Thoracic aorta (tissue), 2 donors: ENCODE results near the gene ST8SIA4. TPM values are rescaled to one million over a fixed set of nuclear protein-coding genes. Genes with fewer than 3 reads are reported as not detected.

Experiments used
- ATAC-seq: fragments of 150-250 bp; one replicate; pipeline ENCODE4 v1.8.0; 2017; ENCODE audit warnings: low read depth; ENCODE audit not compliant: insufficient number of reproducible peaks, low FRiP score
- DNase-seq: peaks from one replicate; pipeline ENCODE4 v3.0.0-alpha.2; 2020; ENCODE audit warnings: low spot score
- H3K27ac ChIP-seq, 2 donors: fragments of 200-600 bp; sonication (generic); 1 replicate in 1 of 2; 2 replicates in 1 of 2; pipeline ENCODE4 v1.5.1; 2016; ENCODE audit warnings: mild to moderate bottlenecking in 2 of 2, moderate library complexity in 2 of 2
- H3K27me3 ChIP-seq: fragments of 200-600 bp; sonication (generic); replicated peaks from 2 replicates; pipeline ENCODE4 v1.6.0; 2016; ENCODE audit warnings: mild to moderate bottlenecking; ENCODE audit not compliant: insufficient read depth
- H3K36me3 ChIP-seq: fragments of 200-600 bp; sonication (generic); one replicate; pipeline ENCODE4 v1.5.1; 2016
- H3K4me1 ChIP-seq, 2 donors: fragments of 200-600 bp; sonication (generic); 1 replicate in 1 of 2; 2 replicates in 1 of 2; pipeline versions ENCODE4 v1.5.1 to v1.6.0; 2016; ENCODE audit warnings: low read depth in 2 of 2, mild to moderate bottlenecking in 1 of 2; ENCODE audit not compliant: control insufficient read depth in 1 of 2
- H3K4me3 ChIP-seq: fragments of 200-600 bp; sonication (generic); 2 replicates; pipeline ENCODE4 v1.5.1; 2016; ENCODE audit warnings: mild to moderate bottlenecking
- H3K9me3 ChIP-seq: fragments of 200-600 bp; sonication (generic); 2 replicates; pipeline ENCODE4 v1.5.1; 2016
- CTCF ChIP-seq: fragments of 200-600 bp; sonication (generic); IDR thresholded peaks from one replicate; pipeline ENCODE4 v1.5.1; 2019; ENCODE audit warnings: antibody characterized with exemption
- total RNA-seq, 2 donors: library from RNA; depleted of rRNA; stranded (reverse); fragments of >200 nt; gene quantifications; one replicate each; pipeline versions ENCODE4 v1.1.0 to v1.2.3, GENCODE V29; 2016

The ST8SIA4 gene
- 1 to 10 TPM; 7.0 to 9.0 TPM for total RNA-seq

GRCh38 chr5:100903039-100903887 lies at the start of gene ST8SIA4:
ST8SIA4 (minus strand) TSS chr5:100903282; CDS start chr5:100902955, 327 bp downstream.
- peak within 1 kb of the TSS in 1 of 2 donors; percentile 22 for H3K27ac ChIP-seq
- H3K4me1 ChIP-seq, result peaks cover 0 to 21% of the 10 kb centered on the region in 2 donors
- no peak for DNase-seq
- TF ChIP-seq CTCF, result no peak
- ATAC-seq, result no peak
- no peaks in the 10 kb centered on the region for H3K9me3 ChIP-seq
- H3K4me3 ChIP-seq, result peak within 1 kb of the TSS; percentile 65
- no peaks in the 10 kb centered on the region for H3K36me3 ChIP-seq
- no peaks in the 10 kb centered on the region for H3K27me3 ChIP-seq

- DNase-seq, result no peak
- TF ChIP-seq CTCF, result no peak
- ATAC-seq, result no peak
- Histone ChIP-seq H3K9me3 (no peaks in the 10 kb centered on the region), H3K4me1 (no peaks in the 10 kb centered on the region), H3K36me3 (no peaks in the 10 kb centered on the region), H3K27me3 (no peaks in the 10 kb centered on the region), H3K4me3 (no peak overlapping the region), H3K27ac (no peak overlapping the region)
Measured at GRCh38 chr5:100950985-100951384, 47.9 kb upstream of the ST8SIA4 start.

GRCh38 chr5:100913298-100913697 lies 10.2 kb upstream of the ST8SIA4 start:
- Histone ChIP-seq H3K27me3 (no peaks in the 10 kb centered on the region), H3K27ac (no peak overlapping the region), H3K36me3 (no peaks in the 10 kb centered on the region), H3K9me3 (peaks cover 2% of the 10 kb centered on the region), H3K4me1 (no peaks in the 10 kb centered on the region), H3K4me3 (no peak overlapping the region)
- ATAC-seq (no peak), DNase-seq (no peak)
- TF ChIP-seq CTCF, result no peak

GRCh38 chr5:100909034-100909433 lies 6.0 kb upstream of the ST8SIA4 start:
- ATAC-seq, result no peak
- no peak for TF ChIP-seq CTCF

GRCh38 chr5:100905259-100905914 lies 2.3 kb upstream of the ST8SIA4 start:
- H3K27me3 ChIP-seq, result no peaks in the 10 kb centered on the region
- no peak for DNase-seq
- no peak for TF ChIP-seq CTCF
- H3K4me3 ChIP-seq, result peak overlapping the region; percentile 65
- no peaks in the 10 kb centered on the region for H3K36me3 ChIP-seq
- peaks cover 0 to 21% of the 10 kb centered on the region in 2 donors for H3K4me1 ChIP-seq
- ATAC-seq, result no peak
- no peaks in the 10 kb centered on the region for H3K9me3 ChIP-seq
- no peak overlapping the region for H3K27ac ChIP-seq

More at GRCh38 chr5:100909034-100909433, 6.0 kb upstream of the ST8SIA4 start:
- H3K4me1 ChIP-seq, result no peaks in the 10 kb centered on the region
- H3K9me3 ChIP-seq, result no peaks in the 10 kb centered on the region
- H3K4me3 ChIP-seq, result no peak overlapping the region
- no peaks in the 10 kb centered on the region for H3K27me3 ChIP-seq
- no peak overlapping the region for H3K27ac ChIP-seq
- H3K36me3 ChIP-seq, result no peaks in the 10 kb centered on the region
- DNase-seq, result no peak
